B cell (primary cell): Measurements from ENCODE around the gene CNTNAP3B.
"Not testable (repeated sequence)": the region's sequence is repeated elsewhere in the genome, so short reads cannot be mapped to it uniquely, and the experiment has no call there.

ENCODE experiments used
- EZH2 ChIP-seq: IDR thresholded peaks from 2 replicates; pipeline ENCODE4 v1.6.1; 2012; ENCODE audit warnings: borderline replicate concordance, low read depth, mild to moderate bottlenecking, moderate library complexity, low read length; ENCODE audit not compliant: insufficient read depth, poor library complexity, severe bottlenecking
- TF ChIP-seq, protein P1 (sequence below): fragments of 200-600 bp; IDR thresholded peaks from one replicate; pipeline ENCODE4 v1.8.0; 2022; ENCODE audit warnings: antibody characterized with exemption, mild to moderate bottlenecking

DNA sequence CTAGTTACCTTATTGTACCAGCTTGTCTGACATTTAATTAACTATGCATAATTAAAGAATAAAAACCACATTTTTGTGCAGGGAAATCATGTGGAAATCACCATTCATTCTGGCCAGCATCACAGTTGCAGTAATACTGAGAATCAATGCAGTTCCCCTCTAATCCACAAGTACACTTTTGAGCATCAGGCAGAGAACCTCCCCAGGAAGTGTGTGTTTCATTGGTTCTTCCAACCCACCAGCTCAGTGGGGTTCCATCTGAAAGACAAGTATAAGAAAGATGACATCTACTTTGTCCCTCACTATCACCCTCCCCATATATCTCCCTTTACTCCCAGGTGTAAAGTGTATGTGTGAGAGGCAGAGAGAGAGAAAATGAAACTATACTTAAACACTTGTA lies 191.1 kb downstream of the CNTNAP3B start:
- TF ChIP-seq EZH2, result not testable (repeated sequence)
- TF ChIP-seq, protein P1, sequence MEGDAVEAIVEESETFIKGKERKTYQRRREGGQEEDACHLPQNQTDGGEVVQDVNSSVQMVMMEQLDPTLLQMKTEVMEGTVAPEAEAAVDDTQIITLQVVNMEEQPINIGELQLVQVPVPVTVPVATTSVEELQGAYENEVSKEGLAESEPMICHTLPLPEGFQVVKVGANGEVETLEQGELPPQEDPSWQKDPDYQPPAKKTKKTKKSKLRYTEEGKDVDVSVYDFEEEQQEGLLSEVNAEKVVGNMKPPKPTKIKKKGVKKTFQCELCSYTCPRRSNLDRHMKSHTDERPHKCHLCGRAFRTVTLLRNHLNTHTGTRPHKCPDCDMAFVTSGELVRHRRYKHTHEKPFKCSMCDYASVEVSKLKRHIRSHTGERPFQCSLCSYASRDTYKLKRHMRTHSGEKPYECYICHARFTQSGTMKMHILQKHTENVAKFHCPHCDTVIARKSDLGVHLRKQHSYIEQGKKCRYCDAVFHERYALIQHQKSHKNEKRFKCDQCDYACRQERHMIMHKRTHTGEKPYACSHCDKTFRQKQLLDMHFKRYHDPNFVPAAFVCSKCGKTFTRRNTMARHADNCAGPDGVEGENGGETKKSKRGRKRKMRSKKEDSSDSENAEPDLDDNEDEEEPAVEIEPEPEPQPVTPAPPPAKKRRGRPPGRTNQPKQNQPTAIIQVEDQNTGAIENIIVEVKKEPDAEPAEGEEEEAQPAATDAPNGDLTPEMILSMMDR, result not testable (repeated sequence)
